ENCODE results near the gene OR4A16.

The OR4A16 gene

GRCh38 chr11:55342901-55343300 is at the start of gene OR4A16:
TSS of gene OR4A16 (plus strand) at chr11:55343201. CDS start at chr11:55343201, 0 bp downstream.
- no peak within 1 kb of the TSS for H3K4me3 ChIP-seq (ENCODE audit: low read length)
- TF ChIP-seq ZNF274 (IDR thresholded peaks at IDR 0.05; ENCODE audit: low read depth, low read length): no peak

GRCh38 chr11:55324500-55324899 is 18.5 kb upstream of the OR4A16 start:
- no peak for TF ChIP-seq ZNF274 (IDR thresholded peaks at IDR 0.05; ENCODE audit: low read depth, low read length)
- H3K4me3 ChIP-seq (ENCODE audit: low read length): no peak overlapping the region

GRCh38 chr11:55345306-55345705 is 2.3 kb downstream of the OR4A16 start:
- no peak overlapping the region for H3K4me3 ChIP-seq (ENCODE audit: low read length)
- TF ChIP-seq ZNF274 (IDR thresholded peaks at IDR 0.05; ENCODE audit: low read depth, low read length): no peak

GRCh38 chr11:55349032-55349431 is 6.0 kb downstream of the OR4A16 start:
- no peak for TF ChIP-seq ZNF274 (IDR thresholded peaks at IDR 0.05; ENCODE audit: low read depth, low read length)
- H3K4me3 ChIP-seq (ENCODE audit: low read length): no peak overlapping the region

GRCh38 chr11:55357560-55358184 is 14.7 kb downstream of the OR4A16 start:
- H3K4me3 ChIP-seq (ENCODE audit: low read length): no peak overlapping the region
- TF ChIP-seq ZNF274 (IDR thresholded peaks at IDR 0.05; ENCODE audit: low read depth, low read length): no peak

GRCh38 chr11:55367674-55368073 is 24.7 kb downstream of the OR4A16 start, which contains the start of gene OR4A15:
TSS of gene OR4A15 (plus strand) at chr11:55367974. CDS start at chr11:55367974, 0 bp downstream.
- H3K4me3 ChIP-seq (ENCODE audit: low read length): no peak within 1 kb of the TSS
- no peak for TF ChIP-seq ZNF274 (IDR thresholded peaks at IDR 0.05; ENCODE audit: low read depth, low read length)

All from GM08714 (cell line).